HG03575 (cell line): Measurements from ENCODE around the gene FOXA3.
"Not testable (repeated sequence)": the region's sequence is repeated elsewhere in the genome, so short reads cannot be mapped to it uniquely, and the experiment has no call there.

Experiments
- ATAC-seq: cut with Tn5 transposase; IDR thresholded peaks from one replicate; pipeline ENCODE4 v1.9.1; 2021; ENCODE audit not compliant: unreplicated experiment, insufficient number of reproducible peaks, low FRiP score; ENCODE audit errors: extremely low read depth

Gene FOXA3

GRCh38 chr19:45867241-45867640 lies 3.1 kb downstream of the FOXA3 start:
- ATAC-seq: not testable (repeated sequence)

- no peak for ATAC-seq
These were observed 6.7 kb downstream of the FOXA3 start for GRCh38 chr19:45870798-45871197.

GRCh38 chr19:45872095-45872919 lies 8.2 kb downstream of the FOXA3 start:
- no peak for ATAC-seq

GRCh38 chr19:45873219-45873772 lies 9.2 kb downstream of the FOXA3 start:
- no peak for ATAC-seq

GRCh38 chr19:45874620-45874966 lies 10.5 kb downstream of the FOXA3 start:
- ATAC-seq: no peak

- ATAC-seq: no peak
These were observed 12.0 kb downstream of the FOXA3 start for GRCh38 chr19:45876161-45876410.

- no peak for ATAC-seq
These were observed 12.5 kb downstream of the FOXA3 start for GRCh38 chr19:45876411-45877197.

GRCh38 chr19:45878043-45878794 lies 14.1 kb downstream of the FOXA3 start:
- no peak for ATAC-seq

GRCh38 chr19:45879055-45879454 lies 14.9 kb downstream of the FOXA3 start:
- no peak for ATAC-seq

GRCh38 chr19:45879971-45880370 lies 15.8 kb downstream of the FOXA3 start:
- no peak for ATAC-seq

- no peak for ATAC-seq
These were observed 17.2 kb downstream of the FOXA3 start for GRCh38 chr19:45881082-45881908.

GRCh38 chr19:45881909-45882528 lies 17.9 kb downstream of the FOXA3 start:
- no peak for ATAC-seq

GRCh38 chr19:45882652-45883585 lies 18.8 kb downstream of the FOXA3 start:
- no peak for ATAC-seq

- ATAC-seq: no peak
These were observed 19.4 kb downstream of the FOXA3 start for GRCh38 chr19:45883586-45883880.

- no peak for ATAC-seq
These were observed 20.0 kb downstream of the FOXA3 start for GRCh38 chr19:45883881-45884681.

GRCh38 chr19:45884682-45885555 lies 20.8 kb downstream of the FOXA3 start:
- ATAC-seq: no peak
